ENCODE measurements around the gene EXOSC6. TPM values are rescaled to one million over a fixed set of nuclear protein-coding genes. Genes with fewer than 3 reads are reported as not detected.

EXOSC6 gene
- total RNA-seq = 30.5 and 32.0 TPM in 2 replicates

DNA sequence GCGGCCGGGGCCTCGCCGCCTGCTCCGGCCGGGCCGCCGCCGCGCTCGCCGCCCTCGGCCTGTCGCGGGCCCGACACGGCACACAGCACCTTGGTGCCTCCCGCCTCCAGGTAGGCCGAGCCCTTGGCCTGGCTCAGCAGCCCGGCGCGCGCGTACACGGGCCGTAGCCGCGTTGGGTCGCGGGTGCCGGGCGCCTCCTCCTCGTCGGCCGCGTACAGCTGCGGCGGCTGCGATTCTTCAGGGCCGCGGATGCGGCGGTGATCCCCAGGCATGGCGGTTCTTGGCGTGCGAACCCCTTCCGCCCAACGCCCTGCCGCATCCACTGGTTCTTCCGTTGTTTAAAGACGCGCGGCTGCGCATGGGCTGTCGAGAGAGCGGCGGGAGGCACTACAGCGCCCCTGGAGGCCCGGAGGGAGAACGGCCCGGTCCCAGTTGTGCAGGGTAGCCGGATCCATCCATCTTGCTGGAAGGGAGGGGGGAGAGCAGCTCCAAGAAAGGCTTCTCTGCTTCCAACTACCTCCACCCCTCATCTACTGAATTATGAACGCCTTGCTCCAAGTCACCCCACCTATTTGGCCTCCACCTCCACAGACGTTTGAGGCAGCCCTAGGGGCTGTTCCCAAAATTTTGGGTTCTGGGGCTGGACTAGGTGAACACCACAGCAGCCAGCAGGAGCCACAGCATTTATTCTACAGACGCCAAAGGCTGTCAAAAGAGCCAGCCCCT is at the start of gene EXOSC6:
Gene EXOSC6, minus strand, starts transcription at position 312 of the 726 bp plus-strand sequence. Its CDS starts 40 bp downstream, at position 272.
- H3K9me3 Mint-ChIP-seq = no peaks in the 10 kb centered on the region
- peak within 1 kb of the TSS; percentile 94 for H3K27ac Mint-ChIP-seq
- peak; percentile 87 for DNase-seq
- peak; percentile 96 for ATAC-seq (ENCODE audit: low read depth)
- intact Hi-C loops (cut with micrococcal nuclease) = loop anchor here (1.0 to 10.0 kb wide), 5 partner anchors 13 to 272 kb away; partner anchors contain the start of genes AARS1, COG4, DDX19A and SF3B3
- CTCF ChIA-PET = interaction anchor here (1.2 kb wide), 2 partner anchors 17 to 93 kb away, joined by 3 to 5 read pairs; no protein-coding TSS in a partner anchor
- POLR2A ChIA-PET = interaction anchor here (0.6 to 2.9 kb wide), 9 partner anchors 14 to 273 kb away, joined by 3 to 37 read pairs (median 5); partner anchors contain the start of genes AARS1, DDX19A and DDX19B
- H3K36me3 Mint-ChIP-seq (ENCODE audit: low read depth) = peaks cover 61% of the 10 kb centered on the region
- no peaks in the 10 kb centered on the region for H3K27me3 Mint-ChIP-seq
- TF ChIP-seq, protein P1, sequence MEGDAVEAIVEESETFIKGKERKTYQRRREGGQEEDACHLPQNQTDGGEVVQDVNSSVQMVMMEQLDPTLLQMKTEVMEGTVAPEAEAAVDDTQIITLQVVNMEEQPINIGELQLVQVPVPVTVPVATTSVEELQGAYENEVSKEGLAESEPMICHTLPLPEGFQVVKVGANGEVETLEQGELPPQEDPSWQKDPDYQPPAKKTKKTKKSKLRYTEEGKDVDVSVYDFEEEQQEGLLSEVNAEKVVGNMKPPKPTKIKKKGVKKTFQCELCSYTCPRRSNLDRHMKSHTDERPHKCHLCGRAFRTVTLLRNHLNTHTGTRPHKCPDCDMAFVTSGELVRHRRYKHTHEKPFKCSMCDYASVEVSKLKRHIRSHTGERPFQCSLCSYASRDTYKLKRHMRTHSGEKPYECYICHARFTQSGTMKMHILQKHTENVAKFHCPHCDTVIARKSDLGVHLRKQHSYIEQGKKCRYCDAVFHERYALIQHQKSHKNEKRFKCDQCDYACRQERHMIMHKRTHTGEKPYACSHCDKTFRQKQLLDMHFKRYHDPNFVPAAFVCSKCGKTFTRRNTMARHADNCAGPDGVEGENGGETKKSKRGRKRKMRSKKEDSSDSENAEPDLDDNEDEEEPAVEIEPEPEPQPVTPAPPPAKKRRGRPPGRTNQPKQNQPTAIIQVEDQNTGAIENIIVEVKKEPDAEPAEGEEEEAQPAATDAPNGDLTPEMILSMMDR (IDR thresholded peaks at IDR 0.05) = peak; percentile 88
- H3K4me3 Mint-ChIP-seq = peak within 1 kb of the TSS; percentile 89
- peaks cover 24% of the 10 kb centered on the region for H3K4me1 Mint-ChIP-seq

DNA sequence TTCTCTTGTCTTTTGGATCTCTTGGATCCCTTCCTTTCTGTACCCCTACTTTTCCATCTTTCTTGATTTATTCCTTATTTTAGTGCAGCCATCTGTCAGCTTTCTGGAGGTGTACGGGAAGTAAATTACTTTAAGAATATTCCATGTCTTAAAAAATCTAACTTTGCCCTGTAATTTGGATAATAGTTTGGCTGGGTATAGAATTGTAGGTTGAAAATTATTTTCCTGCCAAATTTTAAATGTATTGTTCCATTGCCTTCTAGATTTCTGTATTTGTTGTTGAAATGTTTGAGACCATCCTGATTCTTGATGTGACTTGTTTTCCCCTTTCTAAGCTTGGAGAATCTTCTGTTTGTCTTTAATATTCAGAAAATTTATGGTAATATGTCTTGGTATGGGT is 49.4 kb upstream of the EXOSC6 start:
- Mint-ChIP-seq H3K4me1 (peaks cover 48% of the 10 kb centered on the region), H3K27me3 (no peaks in the 10 kb centered on the region), H3K27ac (peak overlapping the region; percentile 46), H3K4me3 (peak overlapping the region; percentile 95), H3K36me3 (ENCODE audit: low read depth) (peaks cover 28% of the 10 kb centered on the region), H3K9me3 (peaks cover 6% of the 10 kb centered on the region)
- ChIA-PET CTCF (interaction anchor here (0.6 kb wide), 1 partner anchor 26 kb away, joined by 3 read pairs; no protein-coding TSS in a partner anchor), POLR2A (interaction anchor here (0.6 to 4.0 kb wide), 2 partner anchors 18 to 45 kb away, joined by 4 to 60 read pairs; partner anchors contain the start of gene DDX19A)
- DNase-seq (no peak), ATAC-seq (ENCODE audit: low read depth) (no peak)
- intact Hi-C loops (cut with micrococcal nuclease) = no loop called here
- TF ChIP-seq, protein P1 (IDR thresholded peaks at IDR 0.05) = no peak

DNA sequence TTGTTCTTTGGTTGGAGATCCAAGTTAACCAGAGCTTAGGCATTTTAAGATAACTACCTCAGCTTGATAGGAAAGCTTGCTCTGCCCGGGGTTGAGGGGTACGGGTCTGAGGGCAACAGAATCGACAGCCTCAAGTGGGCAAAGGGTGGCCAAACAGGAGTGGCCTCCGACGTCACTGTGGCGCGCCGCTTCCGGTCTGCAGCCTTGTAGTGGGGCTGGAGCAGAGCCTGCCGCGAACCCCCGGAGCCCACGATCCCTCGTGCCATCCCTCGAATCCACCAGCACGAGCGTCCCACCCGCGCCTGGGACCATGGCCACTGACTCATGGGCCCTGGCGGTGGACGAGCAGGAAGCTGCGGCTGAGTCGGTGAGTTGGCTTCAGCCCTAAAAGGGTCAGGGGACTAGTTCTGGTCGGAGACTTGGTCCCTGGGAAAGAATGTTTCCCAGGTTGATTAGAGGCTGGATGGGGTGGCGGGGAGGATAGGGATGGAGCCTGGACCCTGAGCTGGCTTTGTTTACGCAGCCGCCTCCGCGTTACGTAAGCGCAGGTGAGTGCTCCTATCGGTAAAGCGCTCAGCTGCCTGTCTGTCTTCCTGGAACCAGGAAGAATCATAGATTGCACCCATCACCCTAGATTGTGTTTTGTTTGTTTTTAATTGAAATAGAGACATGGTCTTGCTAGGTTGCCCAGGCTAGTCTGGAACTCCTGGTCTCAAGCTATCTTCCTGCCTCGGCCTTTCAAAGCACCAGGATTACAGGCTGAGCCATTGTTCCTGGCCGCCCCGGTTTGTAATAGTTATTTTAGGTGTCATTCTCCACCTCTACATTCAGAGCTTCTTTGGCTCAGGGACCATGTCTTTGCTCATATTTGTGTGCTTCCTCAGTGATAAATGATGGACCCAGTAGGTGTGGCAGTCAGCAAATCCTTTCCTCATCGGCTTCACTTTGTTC is 47.5 kb upstream of the EXOSC6 start, which contains the start of gene DDX19B:
Gene DDX19B, plus strand, starts transcription at position 199 of the 951 bp plus-strand sequence. Its CDS starts 112 bp downstream, at position 311.
- peaks cover 28% of the 10 kb centered on the region for H3K36me3 Mint-ChIP-seq (ENCODE audit: low read depth)
- ChIA-PET CTCF (interaction anchor here (0.7 to 2.1 kb wide), 2 partner anchors 10 to 80 kb away, joined by 3 to 5 read pairs; partner anchors contain the start of gene AARS1), POLR2A (interaction anchor here (0.6 to 4.0 kb wide), 16 partner anchors 8 to 1572 kb away, joined by 3 to 74 read pairs (median 4); partner anchors contain the start of genes AARS1, DDX19A and EXOSC6)
- H3K27ac Mint-ChIP-seq = peak within 1 kb of the TSS; percentile 95
- TF ChIP-seq, protein P1 (IDR thresholded peaks at IDR 0.05) = no peak
- H3K4me3 Mint-ChIP-seq = peak within 1 kb of the TSS; percentile 95
- peaks cover 33% of the 10 kb centered on the region for H3K4me1 Mint-ChIP-seq
- H3K9me3 Mint-ChIP-seq = peaks cover 6% of the 10 kb centered on the region
- DNase-seq (peak; percentile 59), ATAC-seq (ENCODE audit: low read depth) (peak; percentile 91)
- no peaks in the 10 kb centered on the region for H3K27me3 Mint-ChIP-seq
- intact Hi-C loops (cut with micrococcal nuclease) = loop anchor here (1.0 kb wide), 2 partner anchors 10 to 47 kb away; partner anchors contain the start of genes AARS1 and DDX19A

DNA sequence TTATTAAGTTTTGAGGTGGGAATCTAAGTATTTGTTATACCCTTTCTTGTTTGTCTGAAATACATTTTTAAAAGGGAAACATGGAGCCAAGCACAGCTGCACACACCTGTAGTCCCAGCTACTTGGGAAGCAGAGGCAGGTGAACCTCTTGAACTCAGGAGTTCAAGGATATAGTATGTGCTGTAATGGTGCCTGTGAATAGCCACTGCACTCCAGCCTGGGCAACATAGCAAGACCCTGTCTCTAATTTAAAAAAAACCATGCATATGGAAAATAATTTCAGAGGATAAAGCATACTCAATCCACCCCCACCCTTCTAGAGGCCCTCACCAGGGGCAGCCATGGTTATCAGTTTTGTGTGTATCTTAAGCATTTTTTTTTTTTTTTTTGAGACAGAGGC is 43.9 kb upstream of the EXOSC6 start:
- Mint-ChIP-seq H3K27me3 (no peaks in the 10 kb centered on the region), H3K36me3 (ENCODE audit: low read depth) (peaks cover 12% of the 10 kb centered on the region), H3K9me3 (no peaks in the 10 kb centered on the region), H3K4me3 (no peak overlapping the region), H3K4me1 (peaks cover 20% of the 10 kb centered on the region), H3K27ac (no peak overlapping the region)
- DNase-seq (no peak), ATAC-seq (ENCODE audit: low read depth) (no peak)
- intact Hi-C loops (cut with micrococcal nuclease) = no loop called here
- CTCF ChIA-PET = no interaction called here
- POLR2A ChIA-PET = interaction anchor here (1.7 kb wide), 1 partner anchor 51 kb away, joined by 7 read pairs; the partner anchor contains the start of gene DDX19A
- TF ChIP-seq, protein P1 (IDR thresholded peaks at IDR 0.05) = no peak

Measured in activated B cell treated with CpG ODN at 0.5 μM for 24 hours (primary cell).